Naive thymus-derived CD8-positive, alpha-beta T cell (primary cell): ENCODE data around the gene FBXO7. TPM values are rescaled to one million over a fixed set of nuclear protein-coding genes. Genes with fewer than 3 reads are reported as not detected.

Experiments
- polyA plus RNA-seq, 3 donors: library from polyadenylated mRNA; unstranded; fragments of 300-500 nt; fragmentation: Illumina TruSeq; gene quantifications; one replicate each; pipeline ENCODE4 v1.2.3, GENCODE V29; 2021
- total RNA-seq, 8 experiments: library from RNA in 2 of 8; stranded (reverse) in 2 of 8; gene quantifications; one replicate each; pipeline ENCODE4 v1.2.3 and lab custom pipeline; 2021 to 2026

Gene FBXO7
- total and polyA plus RNA-seq, 5 experiments from 2014 or later, result 97.5 to 149 (median 126) TPM

Other genes starting within 250 kb of the FBXO7 start
- gene SLC5A4, start 219.5 kb upstream of the FBXO7 start, total RNA-seq, result not detected
- not detected for gene SLC5A4, start 219.5 kb upstream of the FBXO7 start, polyA plus RNA-seq
- gene RFPL3, start 116.9 kb upstream of the FBXO7 start, total RNA-seq, result not detected
- not detected for gene RFPL3, start 116.9 kb upstream of the FBXO7 start, polyA plus RNA-seq
- gene RTCB, start 62.6 kb upstream of the FBXO7 start, total RNA-seq, result 10 to 100 TPM; 54.7 to 57.9 TPM
- 100 to 1,000 TPM; 103 to 109 (median 106) TPM for gene RTCB, start 62.6 kb upstream of the FBXO7 start, polyA plus RNA-seq
- not detected for gene BPIFC, start 10.4 kb upstream of the FBXO7 start, total RNA-seq
- gene BPIFC, start 10.4 kb upstream of the FBXO7 start, polyA plus RNA-seq, result not detected